ENCODE measurements around the gene C2CD3.
"Not testable (repeated sequence)": the region's sequence is repeated elsewhere in the genome, so short reads cannot be mapped to it uniquely, and the experiment has no call there.

C2CD3 gene

DNA sequence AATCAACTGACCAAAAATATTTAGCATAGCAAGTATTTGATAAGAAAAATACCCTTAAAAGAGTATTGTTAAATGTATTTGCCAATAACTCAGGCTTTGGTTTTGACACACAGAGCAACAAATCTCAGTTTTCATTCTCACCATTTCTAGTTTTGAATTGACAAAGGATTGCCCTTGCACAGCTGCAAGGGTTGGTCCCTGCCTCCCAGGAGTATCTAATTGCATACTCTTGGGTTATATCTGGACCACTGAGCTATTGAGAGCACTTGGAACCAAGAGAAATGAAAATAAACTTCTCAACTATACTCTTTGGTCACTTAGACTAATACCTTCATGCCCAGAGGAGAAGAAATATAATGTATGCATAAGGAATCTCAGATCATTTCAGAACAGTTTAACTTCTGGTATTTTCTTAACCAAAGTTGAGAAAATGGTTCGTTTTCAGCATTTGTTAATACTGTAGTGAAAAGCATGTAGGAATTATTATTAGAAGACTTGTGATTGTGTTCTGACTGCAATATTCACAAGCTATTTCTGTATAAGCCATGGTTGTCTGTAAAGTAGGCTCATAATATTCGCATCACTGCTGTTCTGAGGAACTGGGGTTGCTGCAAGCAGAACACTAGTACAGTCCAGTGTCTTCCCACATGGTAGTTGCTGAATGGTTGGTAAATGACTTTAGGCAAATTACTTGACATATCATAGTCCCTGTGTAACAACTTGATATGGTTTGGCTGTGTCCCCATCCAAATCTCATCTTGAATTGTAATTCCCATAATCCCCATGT, 7.9 kb downstream of the C2CD3 start:
- no peak for DNase-seq

DNA sequence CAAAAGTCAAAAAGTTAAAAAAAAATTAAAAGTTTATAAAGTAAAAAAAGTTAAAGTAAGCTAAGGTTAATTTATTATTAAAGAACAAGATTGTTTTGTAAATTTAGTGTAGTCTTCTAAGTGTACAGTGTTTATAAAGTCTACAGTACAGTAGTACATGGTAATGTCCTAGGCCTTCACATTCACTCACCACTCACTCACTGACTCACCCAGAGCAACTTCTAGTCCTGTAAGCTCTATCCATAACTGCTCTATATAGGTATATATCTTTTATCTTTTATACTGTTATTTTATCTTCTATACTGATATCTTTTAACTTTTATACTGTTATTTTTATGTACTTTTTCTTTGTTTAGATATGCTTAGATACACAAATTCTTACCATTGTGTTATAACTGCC, 11.2 kb downstream of the C2CD3 start:
- DNase-seq = no peak

DNA sequence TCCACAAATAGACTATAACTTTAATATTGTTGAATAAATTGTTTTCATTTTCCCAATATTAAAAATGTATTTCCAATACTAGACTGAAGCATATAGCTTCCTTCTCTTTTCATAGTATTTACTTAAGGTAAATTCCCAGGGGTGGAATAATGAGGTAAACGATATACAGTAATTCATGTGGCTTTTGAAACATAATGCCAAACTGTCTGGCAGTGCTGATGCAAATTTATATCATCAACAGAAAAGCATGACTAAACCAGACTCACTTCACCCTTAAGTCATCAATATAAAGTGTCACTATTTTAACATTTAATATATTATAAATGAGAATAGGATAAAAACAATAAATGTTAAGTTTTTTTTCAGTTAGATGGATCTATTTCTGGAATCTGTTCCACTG, 13.6 kb downstream of the C2CD3 start:
- DNase-seq = no peak

DNA sequence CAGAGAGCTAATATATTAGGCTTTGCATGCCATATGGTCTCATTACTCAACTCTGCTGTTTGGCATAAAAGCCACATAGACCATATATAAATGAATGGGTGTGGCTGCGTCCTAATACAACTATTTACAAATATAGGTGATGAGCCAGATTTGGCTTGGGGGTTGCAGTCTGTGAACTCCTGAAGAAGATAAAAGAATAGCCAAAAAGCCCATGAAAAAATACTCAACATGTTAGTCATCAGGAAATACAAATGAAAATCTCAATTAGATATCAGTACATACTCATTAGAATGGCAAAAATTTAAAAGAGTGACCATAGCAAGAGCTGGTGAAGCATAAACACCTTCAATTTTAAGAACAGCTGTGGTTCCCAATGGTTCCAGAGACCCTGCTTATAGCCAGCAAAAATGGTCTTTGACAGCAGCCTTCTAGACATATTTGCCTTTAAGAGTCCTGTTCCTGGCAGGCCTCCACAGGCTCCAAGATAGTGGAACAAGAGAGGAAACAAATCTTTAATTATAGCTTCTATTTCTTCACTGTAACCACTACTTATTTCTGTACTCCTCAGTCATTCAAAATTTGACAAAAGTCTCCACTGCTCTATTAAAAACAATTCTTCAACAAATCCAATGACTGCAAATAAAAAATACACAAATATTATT, 16.1 kb downstream of the C2CD3 start:
- DNase-seq = peak; percentile 33

DNA sequence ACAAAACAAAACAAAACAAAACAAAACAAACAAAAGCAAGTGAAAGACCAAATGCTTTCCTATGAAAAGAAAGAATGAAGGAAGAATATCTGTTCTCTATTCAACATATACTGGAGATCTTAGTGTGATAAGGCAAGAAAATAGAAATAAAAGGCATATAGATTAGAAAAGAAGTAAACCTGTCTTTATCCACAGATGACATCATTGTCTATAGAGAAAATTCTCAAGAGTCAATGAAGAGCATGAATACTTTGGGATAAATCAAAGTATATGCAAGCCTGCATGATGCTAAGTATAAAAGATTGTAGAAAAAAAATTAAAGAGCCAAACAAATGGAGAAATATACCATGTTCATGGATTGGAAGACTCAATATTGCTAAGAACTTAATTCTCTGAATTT, 17.6 kb downstream of the C2CD3 start:
- DNase-seq = no peak

DNA sequence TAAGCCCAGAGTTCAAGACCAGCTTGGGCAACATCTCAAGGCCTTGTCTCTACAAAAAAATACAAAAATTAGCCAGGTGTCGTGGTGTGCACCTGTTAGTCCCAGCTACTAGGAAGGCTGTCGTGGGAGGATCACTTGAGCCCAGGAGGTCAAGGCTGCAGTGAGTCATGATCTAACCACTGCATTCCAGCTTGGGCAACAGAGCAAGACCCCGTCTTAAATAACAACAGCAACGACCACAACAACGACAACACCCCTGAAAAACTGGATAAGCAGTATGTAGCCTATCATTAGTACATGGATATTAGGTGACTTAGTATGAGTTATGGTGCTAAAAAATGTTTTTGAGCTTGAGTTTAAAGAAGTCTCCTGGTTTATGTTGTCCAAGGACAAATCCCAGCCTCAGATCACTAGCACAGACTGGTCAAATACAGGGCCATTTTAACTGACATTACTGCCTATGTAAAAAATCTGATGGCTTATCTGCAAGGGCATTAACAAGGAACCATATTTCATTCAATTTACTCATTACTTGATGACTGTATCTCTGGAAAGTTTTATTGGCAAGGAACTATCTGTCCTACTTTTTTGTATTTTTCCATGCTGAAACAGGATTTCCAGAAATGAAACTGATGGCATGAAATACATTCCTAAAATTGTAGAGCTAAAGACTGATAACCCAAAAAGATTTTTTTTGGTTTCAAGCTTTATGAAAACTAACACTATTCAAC, 23.4 kb downstream of the C2CD3 start:
- peak; percentile 75 for DNase-seq

DNA sequence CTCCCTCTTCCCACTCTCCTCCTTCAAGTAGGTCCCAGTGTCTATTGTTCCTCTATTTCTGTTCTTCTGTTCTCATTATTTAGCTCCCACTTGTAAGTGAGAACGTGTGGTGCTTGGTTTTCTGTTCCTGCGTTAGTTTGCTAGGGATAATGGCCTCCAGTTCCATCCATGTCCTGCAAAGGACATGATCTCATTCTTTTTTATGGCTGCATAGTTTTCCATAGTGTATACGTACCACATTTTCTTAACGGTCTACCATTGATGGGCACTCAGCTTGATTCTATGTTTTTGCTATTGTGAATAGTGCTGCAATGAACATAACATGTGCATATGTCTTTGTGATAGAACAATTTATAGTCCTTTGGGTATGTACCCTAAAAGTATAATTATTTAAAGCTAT, 26.2 kb downstream of the C2CD3 start:
- DNase-seq = no peak

DNA sequence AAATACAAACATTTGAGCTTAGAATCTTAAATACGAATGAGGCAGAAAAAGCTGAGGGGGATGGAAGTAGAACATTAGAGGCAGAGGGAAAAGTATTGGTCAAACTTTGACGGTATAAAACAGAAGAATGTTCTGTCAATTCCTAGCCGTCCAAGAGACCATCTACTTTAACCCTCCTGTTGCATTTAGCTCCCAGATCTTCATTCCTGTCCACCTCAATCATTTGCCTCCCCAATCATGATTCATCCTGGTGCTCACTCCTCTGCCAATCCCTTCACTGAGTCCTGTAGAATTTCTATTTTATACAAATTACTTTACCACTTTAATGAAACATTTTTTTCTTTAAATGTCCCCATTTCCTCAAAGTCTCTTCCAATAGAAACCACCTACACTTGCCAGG, 28.2 kb downstream of the C2CD3 start:
- DNase-seq = peak; percentile 49

DNA sequence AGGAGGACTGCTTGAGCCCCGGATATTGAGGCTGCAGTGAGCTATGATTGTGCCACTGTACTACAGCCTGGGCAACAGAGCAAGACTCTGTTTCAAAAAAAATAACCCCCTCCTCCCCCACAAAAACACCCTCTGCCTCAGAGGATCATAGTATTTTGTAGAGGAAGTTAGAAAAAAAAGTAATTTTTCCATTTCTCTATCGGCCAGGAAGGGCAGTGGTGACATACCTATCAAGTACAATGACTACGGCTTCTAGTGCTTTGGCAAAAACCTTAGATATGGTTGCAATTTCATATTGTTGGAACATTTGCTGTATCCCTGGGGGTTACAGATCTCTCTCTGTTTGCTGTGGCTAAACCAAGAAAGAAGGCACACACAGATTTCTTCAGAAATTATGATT, 28.9 kb downstream of the C2CD3 start:
- DNase-seq = no peak

DNA sequence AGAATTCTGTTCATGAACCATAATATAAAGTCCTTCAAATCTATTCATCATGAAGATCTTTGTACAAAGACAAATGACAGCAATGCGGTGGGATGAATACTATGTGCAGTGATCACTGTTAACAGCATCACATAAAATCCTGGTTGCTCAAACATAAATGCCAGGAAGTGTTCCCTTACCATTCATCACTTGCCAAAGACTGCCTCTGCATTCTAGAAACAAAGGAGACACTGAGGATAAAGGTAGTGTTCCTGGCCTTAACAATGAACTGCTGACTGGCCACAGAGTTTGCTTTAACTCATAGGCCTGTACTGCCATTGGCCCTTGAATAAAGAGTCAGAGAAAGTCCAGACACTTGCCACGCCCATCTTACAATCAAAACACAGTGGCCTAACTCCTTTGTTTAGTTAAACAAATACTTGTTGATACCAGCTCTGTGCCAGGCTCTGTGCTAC, 29.5 kb downstream of the C2CD3 start:
- no peak for DNase-seq

DNA sequence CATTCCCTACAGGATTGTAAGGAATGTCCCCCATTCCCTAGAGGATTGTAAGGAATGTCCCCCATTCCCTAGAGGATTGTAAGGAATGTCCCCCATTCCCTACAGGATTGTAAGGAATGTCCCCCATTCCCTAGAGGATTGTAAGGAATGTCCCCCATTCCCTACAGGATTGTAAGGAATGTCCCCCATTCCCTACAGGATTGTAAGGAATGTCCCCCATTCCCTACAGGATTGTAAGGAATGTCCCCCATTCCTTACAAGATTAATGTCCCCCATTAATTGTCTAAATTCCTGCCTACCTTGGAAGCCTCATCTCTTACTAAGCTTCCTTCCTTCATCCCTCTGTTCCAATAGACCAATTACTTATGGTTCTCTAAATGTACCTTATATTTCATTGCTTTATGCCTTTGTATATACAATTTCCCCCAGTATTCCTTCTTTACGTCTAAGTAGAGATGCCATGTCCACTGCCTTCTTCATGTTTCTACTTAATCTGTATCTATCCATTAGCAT, 30.8 kb downstream of the C2CD3 start:
- not testable (repeated sequence) for DNase-seq

DNA sequence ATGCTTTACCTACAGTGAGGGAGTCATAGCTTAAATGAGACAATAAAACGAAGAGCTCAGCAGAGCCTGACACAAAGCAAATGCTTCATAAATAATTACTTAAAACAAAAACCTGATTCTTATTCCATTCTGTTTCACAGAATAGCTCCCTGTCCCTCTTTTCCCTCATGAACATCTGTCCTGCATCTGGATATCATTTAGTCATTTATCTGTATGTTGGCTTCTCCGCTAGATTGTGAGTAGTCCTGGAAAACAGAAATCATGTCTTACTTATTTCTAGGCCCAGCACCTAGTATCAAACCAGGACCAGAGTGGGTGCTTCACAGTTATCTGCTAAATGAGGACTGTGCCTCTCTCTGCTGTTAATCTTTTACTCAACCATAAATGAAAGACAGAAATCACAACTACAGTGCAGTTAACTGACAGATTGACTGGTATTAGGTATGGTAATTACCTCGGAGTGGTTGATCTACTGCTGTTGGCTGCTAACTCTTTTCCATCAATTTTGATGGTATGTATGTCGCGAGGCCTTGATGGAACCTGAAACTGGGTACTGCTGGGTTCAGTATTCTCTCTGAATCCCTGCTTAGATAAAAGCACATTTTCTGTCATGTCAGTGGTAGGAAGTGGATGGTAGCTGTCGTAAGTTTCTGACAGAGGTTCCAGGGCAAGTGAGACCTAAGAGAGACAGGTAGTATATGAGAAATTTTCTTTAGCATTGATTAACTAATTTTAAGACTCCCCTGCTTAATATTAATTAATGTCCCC, 31.5 kb downstream of the C2CD3 start:
- DNase-seq = peak; percentile 46

DNA sequence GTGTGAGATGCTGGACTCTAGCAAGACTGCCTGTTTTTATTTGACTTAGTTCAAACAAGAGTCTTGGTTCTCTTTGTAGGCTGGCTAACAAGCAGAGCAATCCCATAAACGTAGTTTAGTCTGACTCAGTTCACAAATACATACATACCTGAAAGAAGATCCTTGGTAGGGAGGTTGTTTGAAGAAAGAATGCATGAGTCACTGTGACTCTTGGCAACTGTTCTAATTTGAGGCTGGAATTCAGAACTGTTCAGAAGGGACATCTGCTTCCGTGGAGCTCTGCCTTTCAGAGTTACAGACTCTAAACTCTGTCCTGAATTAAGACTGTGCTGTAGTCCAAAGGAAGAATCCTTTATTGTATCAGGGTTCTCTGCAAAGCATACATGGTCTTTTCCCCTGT, 32.2 kb downstream of the C2CD3 start:
- peak; percentile 97 for DNase-seq

DNA sequence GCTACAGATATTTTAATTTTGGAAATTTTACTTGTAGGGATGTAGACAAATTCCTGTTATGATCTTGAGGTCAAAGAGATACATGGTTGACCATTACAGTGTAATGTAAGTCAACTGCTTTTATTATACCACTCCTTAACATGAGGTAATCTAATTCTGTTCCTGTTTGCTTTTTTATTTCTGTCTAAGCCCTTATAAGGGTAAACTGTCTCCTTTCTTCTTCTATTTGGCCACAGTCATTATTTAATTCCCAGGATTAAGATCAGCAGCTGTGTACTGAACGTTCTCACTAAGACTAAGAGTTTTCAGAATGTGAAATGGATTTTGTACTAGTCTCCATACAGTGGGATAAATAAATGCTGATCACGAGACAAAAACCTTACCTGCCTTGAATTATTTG, 32.8 kb downstream of the C2CD3 start:
- DNase-seq = peak; percentile 59

DNA sequence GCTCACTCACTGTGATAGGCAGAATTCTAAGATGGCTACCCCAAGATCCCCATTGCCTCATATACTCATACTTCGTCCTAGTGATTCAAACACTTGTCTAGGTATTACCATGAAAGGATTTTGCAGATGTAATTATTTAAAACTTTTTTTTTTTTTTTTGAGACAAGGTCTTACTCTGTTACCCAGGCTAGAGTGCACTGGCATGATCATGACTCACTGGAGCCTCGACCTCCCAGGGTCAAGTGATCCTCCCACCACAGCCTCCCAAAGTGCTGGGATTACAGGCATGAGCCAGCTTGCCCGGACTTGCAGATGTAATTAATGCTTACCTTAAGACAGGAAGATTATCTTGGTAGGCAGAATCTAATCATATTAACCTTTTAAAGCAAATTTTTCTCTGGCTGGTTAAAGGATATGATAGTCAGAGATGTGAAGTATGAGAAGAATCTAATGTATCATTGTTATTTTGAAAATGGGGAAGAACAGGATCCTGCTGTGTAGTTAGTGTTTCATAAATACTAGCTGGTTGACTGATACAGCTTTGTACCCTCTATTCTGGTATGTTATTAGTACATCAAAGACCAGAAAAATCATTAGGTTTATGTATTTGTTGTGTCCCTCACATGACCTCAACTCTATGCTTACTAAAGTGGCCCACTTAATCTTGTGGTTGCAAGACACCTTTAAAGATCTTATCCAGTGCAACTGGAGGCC, 35.5 kb downstream of the C2CD3 start:
- peak; percentile 87 for DNase-seq

DNA sequence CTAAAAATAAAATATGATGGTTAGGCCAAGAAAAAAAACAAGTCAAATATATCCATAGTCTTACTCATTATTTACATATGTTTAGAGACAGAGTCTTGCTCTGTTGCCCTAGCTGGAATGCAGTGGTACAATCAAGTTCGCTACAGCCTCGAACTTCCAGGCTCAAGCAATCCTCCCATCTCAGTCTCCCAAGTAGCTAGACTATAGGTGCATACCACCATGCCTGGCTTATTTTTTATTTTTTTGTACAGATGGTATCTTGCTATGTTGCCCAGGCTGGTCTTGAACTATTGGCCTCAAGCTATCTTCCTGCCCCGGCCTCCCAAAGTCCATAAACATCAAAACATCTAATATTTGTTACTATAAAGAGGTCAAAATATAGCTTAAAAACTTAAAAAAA, 36.1 kb downstream of the C2CD3 start:
- DNase-seq = no peak

DNA sequence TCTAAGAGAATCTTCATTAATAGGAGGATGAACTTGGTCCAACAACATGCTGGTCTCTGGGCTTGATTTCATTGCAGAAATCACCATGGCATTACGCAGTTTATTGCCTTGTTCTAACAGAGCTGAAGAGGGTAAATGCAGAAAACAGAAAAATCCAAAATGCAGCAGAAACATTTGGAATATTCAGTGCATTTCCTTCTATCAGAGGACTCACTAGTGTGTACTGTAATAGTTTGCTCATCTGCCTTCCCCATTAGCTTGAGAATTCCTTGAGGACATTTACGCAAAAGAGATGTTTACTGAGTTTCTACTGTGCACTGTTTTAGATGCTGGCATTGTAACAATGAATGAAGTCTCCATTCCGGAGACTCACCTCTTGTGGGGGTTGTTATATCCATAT, 37.4 kb downstream of the C2CD3 start:
- DNase-seq = no peak

DNA sequence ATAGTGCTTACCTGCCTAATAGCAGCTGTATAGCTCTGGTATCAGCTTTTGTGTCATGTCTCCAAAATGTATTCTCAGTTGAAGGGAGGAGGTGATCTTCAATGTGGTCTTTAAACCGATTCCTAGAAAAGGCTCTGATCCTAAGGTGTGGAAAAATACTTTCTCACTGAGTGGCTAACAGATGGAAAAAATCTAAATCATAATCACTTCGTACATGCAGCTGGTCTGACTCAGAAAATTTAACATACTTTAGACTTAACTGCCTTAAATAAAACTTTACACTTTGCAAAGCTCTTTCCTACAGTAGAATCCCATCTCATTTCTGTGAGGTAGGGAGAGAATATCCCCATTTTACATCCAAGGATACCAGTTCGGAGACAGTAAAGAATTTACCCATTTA, 38.0 kb downstream of the C2CD3 start:
- no peak for DNase-seq

DNA sequence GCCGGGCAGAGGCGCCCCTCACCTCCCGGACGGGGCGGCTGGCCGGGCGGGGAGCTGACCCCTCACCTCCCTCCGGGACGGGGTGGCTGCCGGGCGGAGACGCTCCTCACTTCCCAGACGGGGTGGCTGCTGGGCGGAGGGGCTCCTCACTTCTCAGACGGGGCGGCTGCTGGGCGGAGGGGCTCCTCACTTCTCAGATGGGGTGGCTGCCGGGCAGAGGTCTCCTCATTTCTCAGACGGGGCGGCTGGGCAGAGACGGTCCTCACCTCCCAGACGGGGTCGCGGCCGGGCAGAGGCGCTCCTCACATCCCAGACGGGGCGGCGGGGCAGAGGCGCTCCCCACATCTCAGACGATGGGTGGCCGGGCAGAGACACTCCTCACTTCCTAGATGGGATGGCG, 41.7 kb downstream of the C2CD3 start:
- DNase-seq = not testable (repeated sequence)

DNA sequence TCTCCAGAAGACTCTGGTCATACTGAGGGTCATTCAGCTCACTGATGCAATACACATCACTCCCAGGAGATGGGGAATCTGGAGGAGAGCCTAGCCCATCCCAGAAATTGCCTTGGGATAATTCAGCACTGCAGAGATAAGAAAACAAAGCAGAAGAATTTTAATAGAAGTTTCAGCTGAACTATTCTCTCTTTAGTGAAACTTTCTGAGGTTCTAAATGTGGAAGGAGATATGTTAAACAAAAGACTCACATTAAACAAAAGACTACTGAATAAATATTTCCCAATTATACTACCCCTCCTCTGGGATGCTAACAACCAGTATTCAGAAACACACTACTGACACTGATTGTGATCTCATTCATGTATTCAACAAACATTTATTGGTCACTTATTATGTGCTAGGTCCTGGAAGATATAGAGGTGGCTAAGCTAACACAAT, 47.8 kb downstream of the C2CD3 start:
- DNase-seq = peak; percentile 67

DNA sequence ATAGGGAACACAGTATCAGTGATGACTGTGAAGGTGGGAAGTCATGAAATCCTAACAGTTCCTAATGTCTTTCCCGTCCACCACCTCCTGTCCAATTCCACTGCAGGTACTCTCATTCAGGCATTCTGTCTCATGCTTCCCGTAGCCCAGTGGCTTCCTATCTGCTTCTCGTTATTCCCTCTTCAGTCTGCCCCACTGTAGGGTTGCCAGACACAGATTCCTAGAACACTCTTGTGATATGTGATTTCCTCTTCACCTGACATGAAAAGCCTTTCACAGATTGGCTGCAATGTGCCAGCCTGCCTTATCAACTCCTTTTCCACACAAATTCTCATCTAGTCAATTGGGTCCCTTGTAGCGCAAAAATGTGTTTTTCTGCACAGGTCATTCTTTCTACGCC, 49.0 kb downstream of the C2CD3 start:
- no peak for DNase-seq
